Osteoblast (primary cell): ENCODE measurements around the gene LRP8. TPM values are rescaled to one million over a fixed set of nuclear protein-coding genes. Genes with fewer than 3 reads are reported as not detected.

Experiments used
- DNase-seq: peaks from one replicate; pipeline ENCODE4 v3.0.0; 2011; ENCODE audit warnings: low spot score, mixed read lengths; ENCODE audit not compliant: insufficient read length; ENCODE audit errors: missing footprints
- H2AFZ ChIP-seq: 2 replicates; pipeline ENCODE4 v1.6.0; 2011; ENCODE audit warnings: mild to moderate bottlenecking, low read length
- H3K27ac ChIP-seq: 2 replicates; pipeline ENCODE4 v1.5.1; 2011; ENCODE audit warnings: mild to moderate bottlenecking, low read depth, low read length, moderate library complexity
- H3K27me3 ChIP-seq: 2 replicates; pipeline ENCODE4 v1.6.0; 2012; ENCODE audit warnings: mild to moderate bottlenecking, control low read depth, inconsistent platforms, low read length, moderate library complexity; ENCODE audit not compliant: insufficient read depth
- H3K36me3 ChIP-seq: 2 replicates; pipeline ENCODE4 v1.5.1; 2011; ENCODE audit warnings: mild to moderate bottlenecking, low read length, control low read depth, moderate library complexity; ENCODE audit not compliant: insufficient read depth
- H3K4me1 ChIP-seq: 2 replicates; pipeline ENCODE4 v1.5.1; 2011; ENCODE audit warnings: mild to moderate bottlenecking, low read length, control low read depth, moderate library complexity; ENCODE audit not compliant: insufficient read depth
- H3K4me2 ChIP-seq: 2 replicates; pipeline ENCODE4 v1.6.0; 2011; ENCODE audit warnings: mild to moderate bottlenecking, low read length; ENCODE audit not compliant: insufficient read depth
- H3K4me3 ChIP-seq: fragments of 200-600 bp; sonication (generic); 3 replicates; pipeline ENCODE4 v1.5.1; 2012; ENCODE audit warnings: mild to moderate bottlenecking, low read length, inconsistent platforms; ENCODE audit not compliant: insufficient read depth
- H3K79me2 ChIP-seq: 2 replicates; pipeline ENCODE4 v1.6.0; 2012; ENCODE audit warnings: mild to moderate bottlenecking, low read length, control low read depth, inconsistent platforms; ENCODE audit not compliant: insufficient read depth
- H3K9me3 ChIP-seq: 2 replicates; pipeline ENCODE4 v1.5.1; 2011; ENCODE audit warnings: low read depth, low read length, control low read depth
- H4K20me1 ChIP-seq: 2 replicates; pipeline ENCODE4 v1.6.0; 2012; ENCODE audit warnings: mild to moderate bottlenecking, low read length, control low read depth; ENCODE audit not compliant: insufficient read depth
- CTCF ChIP-seq: IDR thresholded peaks from 2 replicates; pipeline ENCODE4 v1.5.1; 2011; ENCODE audit warnings: mild to moderate bottlenecking, low read depth, low read length, moderate library complexity; ENCODE audit errors: extremely low read depth
- total RNA-seq: library from RNA; depleted of rRNA; stranded (reverse); fragments of >200 nt; gene quantifications from 2 replicates; pipeline ENCODE4 v1.2.3, GENCODE V29; 2012

Gene LRP8
- total RNA-seq, 1 donor, result 11.2 TPM

GRCh38 chr1:53368314-53369033 is 40.6 kb upstream of the LRP8 start:
- no peak for DNase-seq
- Histone ChIP-seq H2AFZ (no peak overlapping the region), H3K4me3 (no peak overlapping the region), H3K27ac (no peak overlapping the region), H3K4me1 (no peaks in the 10 kb centered on the region), H3K79me2 (no peaks in the 10 kb centered on the region), H3K9me3 (no peaks in the 10 kb centered on the region), H3K4me2 (no peak overlapping the region), H3K36me3 (no peaks in the 10 kb centered on the region), H3K27me3 (peaks cover 6% of the 10 kb centered on the region), H4K20me1 (no peaks in the 10 kb centered on the region)
- no peak for TF ChIP-seq CTCF

GRCh38 chr1:53367503-53368313 is 39.8 kb upstream of the LRP8 start:
- Histone ChIP-seq H3K36me3 (no peaks in the 10 kb centered on the region), H3K9me3 (no peaks in the 10 kb centered on the region), H2AFZ (no peak overlapping the region), H3K27me3 (peaks cover 6% of the 10 kb centered on the region), H4K20me1 (no peaks in the 10 kb centered on the region), H3K4me2 (no peak overlapping the region), H3K79me2 (no peaks in the 10 kb centered on the region), H3K4me3 (no peak overlapping the region), H3K4me1 (no peaks in the 10 kb centered on the region), H3K27ac (no peak overlapping the region)
- no peak for DNase-seq
- TF ChIP-seq CTCF, result no peak

GRCh38 chr1:53366901-53367502 is 39.1 kb upstream of the LRP8 start:
- H3K27ac ChIP-seq, result no peak overlapping the region
- H3K27me3 ChIP-seq, result peaks cover 6% of the 10 kb centered on the region
- H3K4me3 ChIP-seq, result no peak overlapping the region
- no peak for TF ChIP-seq CTCF
- H2AFZ ChIP-seq, result no peak overlapping the region
- H3K36me3 ChIP-seq, result no peaks in the 10 kb centered on the region
- no peaks in the 10 kb centered on the region for H3K79me2 ChIP-seq
- no peaks in the 10 kb centered on the region for H3K9me3 ChIP-seq
- H4K20me1 ChIP-seq, result no peaks in the 10 kb centered on the region
- no peak overlapping the region for H3K4me2 ChIP-seq
- H3K4me1 ChIP-seq, result no peaks in the 10 kb centered on the region
- DNase-seq, result no peak
